Right lobe of liver (tissue), 6 donors: ENCODE data around the gene MAML2. TPM values are rescaled to one million over a fixed set of nuclear protein-coding genes. Genes with fewer than 3 reads are reported as not detected.
A peak's percentile ranks its signal among the peaks of the same experiment; 100 is the strongest.

ENCODE experiments used
- ATAC-seq, 4 donors: fragments of 200-7000 bp; cut with Tn5 transposase; one replicate each; pipeline ENCODE4 v1.9.1; 2020; ENCODE audit warnings: mild to moderate bottlenecking in 4 of 4, moderate library complexity in 4 of 4
- DNase-seq, 3 donors: peaks; one replicate each; pipeline ENCODE4 v3.0.0-alpha.2; 2020
- H3K27ac ChIP-seq, 3 donors: fragments of 200-600 bp; one replicate each; pipeline ENCODE4 v1.8.0; 2022
- H3K27me3 ChIP-seq, 2 donors: fragments of 200-600 bp; one replicate each; pipeline ENCODE4 v1.8.0; 2022
- H3K36me3 ChIP-seq, 4 donors: fragments of 200-600 bp; sonication (generic) in 1 of 4; one replicate each; pipeline versions ENCODE4 v1.5.1 to v1.8.0; 2017 to 2022; ENCODE audit warnings: control low read depth in 1 of 4
- H3K4me1 ChIP-seq, 4 donors: fragments of 200-600 bp; sonication (generic) in 1 of 4; one replicate each; pipeline versions ENCODE4 v1.5.1 to v1.8.0; 2017 to 2022; ENCODE audit warnings: control low read depth in 1 of 4
- H3K4me3 ChIP-seq, 3 donors: fragments of 200-600 bp; one replicate each; pipeline ENCODE4 v1.8.0; 2022
- H3K9me3 ChIP-seq, 4 donors: fragments of 200-600 bp; sonication (generic) in 1 of 4; one replicate each; pipeline versions ENCODE4 v1.5.1 to v1.8.0; 2017 to 2022; ENCODE audit warnings: control low read depth in 1 of 4
- CTCF ChIP-seq, 4 donors: fragments of 200-600 bp in 3 of 4; fragments of 450-650 bp in 1 of 4; IDR thresholded peaks; one replicate each; pipeline versions ENCODE4 v1.5.1 to v1.8.0; 2016 to 2022; ENCODE audit warnings: antibody characterized with exemption in 4 of 4, mild to moderate bottlenecking in 2 of 4
- POLR2A ChIP-seq: fragments of 450-650 bp; IDR thresholded peaks from one replicate; pipeline ENCODE4 v1.6.1; 2017; ENCODE audit warnings: antibody characterized with exemption, mild to moderate bottlenecking
- WGBS: methylation state at CpG from one replicate; pipeline ENCODE4 v1.1.6; 2018; ENCODE audit warnings: low coverage, low lambda C conversion rate; ENCODE audit not compliant: insufficient coverage; ENCODE audit errors: missing lambda C conversion rate; 5-methylcytosine and 5-hydroxymethylcytosine counted together
- intact Hi-C, 2 donors: fragments of 100-400 bp; cut with DNase I; formaldehyde crosslinking; loops; one replicate each; pipeline versions ENCODE4 v1.11.2 to v1.14.1; 2022
- total RNA-seq, 6 experiments: library from RNA; depleted of rRNA in 2 of 6; stranded (reverse); fragments of >200 nt in 2 of 6; fragmentation: NEBNext Ultra II Directional in 3 of 6; extraction: Animal tissue kit (Norgen Biotek cat#: 25700) in 3 of 6; gene quantifications; one replicate each; pipeline versions ENCODE4 v1.1.0 to v1.2.4, GENCODE V29; 2016 to 2023
- donor health status: DM: no; HTN: yes; CAD: no.
- donor health status: DM: no; HTN: no; CAD: no.
- donor health status: DM: no; HTN: no; CAD: no.
- donor health status: DM: no; HTN: yes; CAD: no.
- donor health status: DM: no; HTN: yes; CAD: no.

Gene MAML2
- total RNA-seq, 6 experiments from 2014 or later: 0.92 to 2.3 (median 1.9) TPM

GRCh38 chr11:96116376-96116775 is 226.6 kb downstream of the MAML2 start:
- no peaks in the 10 kb centered on the region for H3K4me1 ChIP-seq
- TF ChIP-seq POLR2A (no peak), CTCF (IDR thresholded peaks at IDR 0.05) (no peak)
- WGBS: 87% methylated on average over 3 of the region's 3 CpGs
- no peak overlapping the region for H3K27ac ChIP-seq
- H3K4me3 ChIP-seq: no peak overlapping the region
- H3K9me3 ChIP-seq: no peaks in the 10 kb centered on the region
- no peaks in the 10 kb centered on the region for H3K36me3 ChIP-seq
- ATAC-seq (no peak), DNase-seq (no peak)
- H3K27me3 ChIP-seq: no peaks in the 10 kb centered on the region
- intact Hi-C loops: no loop called here

GRCh38 chr11:96114178-96115064 is 228.6 kb downstream of the MAML2 start:
- WGBS: 67% methylated on average over 5 of the region's 5 CpGs
- H3K27me3 ChIP-seq: no peaks in the 10 kb centered on the region
- DNase-seq (no peak), ATAC-seq (no peak)
- no peak overlapping the region for H3K27ac ChIP-seq
- no peaks in the 10 kb centered on the region for H3K9me3 ChIP-seq
- no peak for TF ChIP-seq CTCF (IDR thresholded peaks at IDR 0.05)
- no peak for TF ChIP-seq POLR2A
- H3K36me3 ChIP-seq: no peaks in the 10 kb centered on the region
- intact Hi-C loops: no loop called here
- no peaks in the 10 kb centered on the region for H3K4me1 ChIP-seq
- H3K4me3 ChIP-seq: no peak overlapping the region

GRCh38 chr11:96113193-96113681 is 229.8 kb downstream of the MAML2 start:
- H3K27ac ChIP-seq: no peak overlapping the region
- intact Hi-C loops: no loop called here
- TF ChIP-seq CTCF (IDR thresholded peaks at IDR 0.05): no peak
- no peak for TF ChIP-seq POLR2A
- H3K27me3 ChIP-seq: no peaks in the 10 kb centered on the region
- 35% methylated on average over 4 of the region's 4 CpGs for WGBS
- no peaks in the 10 kb centered on the region for H3K4me1 ChIP-seq
- no peaks in the 10 kb centered on the region for H3K9me3 ChIP-seq
- H3K4me3 ChIP-seq: no peak overlapping the region
- DNase-seq (no peak), ATAC-seq (peak in 1 of 4 donors; percentile 36)
- no peaks in the 10 kb centered on the region for H3K36me3 ChIP-seq

- no peak for ATAC-seq
- Histone ChIP-seq H3K4me3 (no peak overlapping the region), H3K9me3 (no peaks in the 10 kb centered on the region), H3K27ac (peak overlapping the region in 1 of 3 donors; percentile 10), H3K36me3 (no peaks in the 10 kb centered on the region), H3K27me3 (no peaks in the 10 kb centered on the region), H3K4me1 (no peaks in the 10 kb centered on the region)
- no peak for DNase-seq
- TF ChIP-seq CTCF (IDR thresholded peaks at IDR 0.05): no peak
- TF ChIP-seq POLR2A: no peak
- WGBS: 63% methylated on average over 3 of the region's 5 CpGs
- intact Hi-C loops: no loop called here
Observed at GRCh38 chr11:96112192-96113128, 230.5 kb downstream of the MAML2 start.
